Fibroblast of skin of right biceps (primary cell): Measurements from ENCODE around the gene AP1M1.
A peak's percentile ranks its signal among the peaks of the same experiment; 100 is the strongest.

Experiments used
- DNase-seq: peaks from one replicate; pipeline ENCODE4 v3.0.0-alpha.2; 2013

Gene AP1M1

GRCh38 chr19:16185768-16186123, 12.0 kb upstream of the AP1M1 start:
- peak; percentile 46 for DNase-seq

DNA sequence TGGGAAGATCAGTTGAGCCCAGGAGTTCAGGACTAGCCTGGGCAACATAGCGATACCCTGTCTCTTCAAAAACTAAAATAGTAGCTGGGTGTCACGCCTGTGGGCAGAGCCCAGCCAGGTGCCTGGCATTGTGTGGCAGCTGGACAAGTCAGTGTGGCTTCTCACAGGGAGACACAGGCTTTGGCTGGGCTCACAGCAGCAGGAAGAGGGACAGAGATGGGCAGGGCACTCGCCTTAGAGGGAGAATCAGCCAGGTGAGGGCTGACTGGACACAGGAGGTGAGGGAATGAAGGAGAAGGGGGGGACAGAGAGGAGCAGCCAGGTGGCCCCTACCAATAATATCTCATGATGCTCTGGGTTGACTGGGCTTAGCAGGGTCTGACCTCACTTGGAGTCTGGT, 9.2 kb upstream of the AP1M1 start:
- no peak for DNase-seq

DNA sequence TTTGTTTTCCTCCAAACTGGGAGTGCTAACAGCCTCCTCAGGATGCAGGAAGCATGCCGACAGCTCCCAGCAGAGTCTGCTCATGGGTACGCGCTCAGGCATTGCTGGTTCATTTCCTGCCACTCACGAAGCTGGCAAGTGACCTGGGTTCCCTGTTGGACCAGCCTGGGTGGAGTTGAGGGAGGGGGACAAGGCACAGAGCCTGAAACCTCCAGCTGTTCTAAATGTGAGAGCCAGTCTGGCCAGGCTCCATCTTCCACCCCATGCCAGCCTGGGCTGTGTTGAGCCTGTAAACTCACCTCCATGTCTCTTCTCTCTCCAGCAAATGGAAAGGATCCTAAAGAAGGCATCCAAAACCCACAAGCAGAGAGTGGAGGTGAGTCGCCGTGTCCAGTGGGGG, 7.5 kb upstream of the AP1M1 start:
- DNase-seq: no peak

DNA sequence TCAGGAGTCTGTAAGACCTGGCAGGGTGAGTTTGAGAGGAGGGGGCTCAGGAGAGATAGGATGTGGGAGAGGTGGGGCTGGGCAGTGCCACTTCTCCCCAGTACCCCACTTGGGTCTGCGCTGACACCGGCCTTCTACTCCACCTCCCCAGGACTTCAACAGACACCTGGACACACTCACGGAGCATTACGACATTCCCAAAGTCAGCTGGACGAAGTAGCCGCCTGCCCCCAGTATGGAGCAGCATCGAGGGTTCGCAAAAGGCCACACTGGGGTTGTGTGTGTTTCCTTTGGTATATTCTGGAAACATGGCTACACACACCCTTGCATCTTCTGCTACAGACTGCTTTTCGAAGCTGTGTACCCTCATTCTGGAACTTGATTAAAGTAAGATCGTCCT, 7.0 kb upstream of the AP1M1 start:
- DNase-seq: no peak

DNA sequence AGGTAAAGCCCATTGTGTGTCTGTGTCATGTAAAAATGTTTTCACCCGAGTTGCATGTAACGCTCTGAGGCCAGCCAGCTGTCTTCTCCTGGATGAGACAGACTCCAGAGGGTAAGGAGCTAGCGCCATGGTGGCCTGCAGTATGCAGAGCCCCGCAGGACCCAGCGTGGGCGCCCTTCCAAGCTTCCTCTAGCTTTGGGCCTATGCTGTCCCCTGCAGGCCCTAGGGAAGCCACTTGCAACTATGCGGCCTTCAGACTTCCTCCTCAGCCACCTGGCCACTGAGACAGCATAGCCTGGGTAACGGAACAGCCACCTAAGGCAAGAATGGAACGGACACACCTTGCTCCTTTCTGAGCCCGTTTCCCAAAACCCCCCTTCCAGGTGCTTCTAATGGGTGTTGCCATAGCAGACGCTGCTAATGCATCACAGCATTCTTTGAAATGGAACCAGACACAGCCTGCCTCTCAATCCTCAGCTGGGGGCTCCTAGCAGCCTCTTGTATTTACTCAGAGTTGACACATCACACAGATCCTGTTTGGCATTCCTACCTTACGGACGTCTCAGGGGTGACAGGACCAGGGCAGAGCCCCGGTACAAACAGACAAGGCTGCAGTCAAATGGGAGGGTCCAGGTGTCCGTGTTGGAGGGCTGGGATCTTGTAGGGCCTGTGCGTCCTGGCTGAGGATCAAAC, 6.3 kb upstream of the AP1M1 start:
- no peak for DNase-seq

DNA sequence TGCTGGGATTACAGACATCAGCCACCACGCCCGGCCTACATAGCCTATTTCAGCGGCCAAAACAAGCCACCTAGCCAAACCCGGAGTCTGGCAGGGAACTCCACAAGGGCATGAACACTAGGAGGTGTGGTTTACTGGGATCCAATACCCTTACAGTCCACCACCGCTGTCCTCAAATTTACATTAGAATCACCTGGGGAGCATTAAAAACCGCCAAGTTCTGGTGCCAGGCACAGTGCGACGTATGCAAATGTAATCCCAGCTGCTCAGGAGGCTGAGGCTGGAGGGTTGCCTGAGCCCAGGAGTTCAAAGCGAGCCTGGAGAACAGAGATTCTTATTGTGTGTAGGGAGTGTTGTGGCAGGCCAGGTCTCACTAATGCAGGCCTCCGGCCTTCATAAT, 4.2 kb upstream of the AP1M1 start:
- DNase-seq: no peak

GRCh38 chr19:16197188-16197621, 506 bp upstream of the AP1M1 start:
- peak; percentile 93 for DNase-seq

- DNase-seq: no peak
These were observed 600 bp downstream of the AP1M1 start for GRCh38 chr19:16198370-16198651.

- DNase-seq: no peak
These were observed 1.7 kb downstream of the AP1M1 start for GRCh38 chr19:16199275-16199932.

- no peak for DNase-seq
These were observed 2.6 kb downstream of the AP1M1 start for GRCh38 chr19:16200038-16201010.

DNA sequence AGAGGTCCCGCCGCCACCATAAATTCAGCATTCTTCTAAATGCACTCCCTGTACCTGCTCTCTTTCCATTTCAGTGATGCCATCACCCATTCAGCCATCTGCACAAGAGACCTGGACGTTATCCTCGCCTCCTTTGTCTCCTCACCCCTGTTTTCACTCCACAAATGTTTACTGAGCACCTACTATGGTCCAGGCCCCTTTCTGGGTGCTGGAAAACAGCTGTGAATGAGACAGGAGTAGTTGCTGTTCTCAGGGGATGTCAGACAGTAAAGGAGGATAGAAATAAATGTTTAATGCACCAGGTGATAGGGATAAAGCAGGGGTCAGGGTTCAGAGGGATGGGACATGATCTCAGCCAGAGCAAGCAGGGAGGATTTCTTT, 3.3 kb downstream of the AP1M1 start:
- no peak for DNase-seq

GRCh38 chr19:16202320-16203255, 4.9 kb downstream of the AP1M1 start:
- DNase-seq: no peak

DNA sequence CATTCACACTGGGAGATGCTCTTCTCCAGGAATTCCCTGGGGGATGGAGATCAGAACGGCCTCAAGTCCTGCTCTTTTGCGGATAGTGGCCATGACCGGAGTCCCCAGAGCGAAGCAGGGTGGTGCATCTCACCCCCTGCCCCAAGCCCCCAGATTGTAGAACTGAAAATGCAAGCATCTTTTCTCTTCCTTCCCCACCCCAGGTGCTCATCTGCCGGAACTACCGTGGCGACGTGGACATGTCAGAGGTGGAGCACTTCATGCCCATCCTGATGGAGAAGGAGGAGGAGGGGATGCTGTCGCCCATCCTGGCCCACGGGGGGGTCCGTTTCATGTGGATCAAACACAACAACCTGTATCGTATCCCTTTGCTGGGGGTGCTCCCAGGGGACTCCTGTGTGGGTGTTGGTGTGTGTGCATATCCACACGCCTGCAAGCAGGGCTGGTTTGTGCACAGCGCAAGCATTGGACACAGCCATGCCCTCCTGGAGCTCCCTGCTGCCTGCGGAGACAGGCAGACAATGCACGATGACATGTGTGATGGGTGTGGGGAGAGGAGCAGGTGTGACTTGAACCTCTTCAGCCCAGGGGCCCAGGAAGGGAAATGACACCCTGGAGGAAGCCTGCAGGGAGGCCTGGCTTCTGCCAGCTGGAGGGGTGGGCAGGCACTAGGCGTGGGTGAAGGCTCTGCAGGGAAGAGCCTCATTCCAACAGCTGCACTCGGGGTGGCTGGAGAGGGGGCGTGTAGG, 5.7 kb downstream of the AP1M1 start:
- DNase-seq: no peak

GRCh38 chr19:16204005-16204294, 6.2 kb downstream of the AP1M1 start:
- no peak for DNase-seq

DNA sequence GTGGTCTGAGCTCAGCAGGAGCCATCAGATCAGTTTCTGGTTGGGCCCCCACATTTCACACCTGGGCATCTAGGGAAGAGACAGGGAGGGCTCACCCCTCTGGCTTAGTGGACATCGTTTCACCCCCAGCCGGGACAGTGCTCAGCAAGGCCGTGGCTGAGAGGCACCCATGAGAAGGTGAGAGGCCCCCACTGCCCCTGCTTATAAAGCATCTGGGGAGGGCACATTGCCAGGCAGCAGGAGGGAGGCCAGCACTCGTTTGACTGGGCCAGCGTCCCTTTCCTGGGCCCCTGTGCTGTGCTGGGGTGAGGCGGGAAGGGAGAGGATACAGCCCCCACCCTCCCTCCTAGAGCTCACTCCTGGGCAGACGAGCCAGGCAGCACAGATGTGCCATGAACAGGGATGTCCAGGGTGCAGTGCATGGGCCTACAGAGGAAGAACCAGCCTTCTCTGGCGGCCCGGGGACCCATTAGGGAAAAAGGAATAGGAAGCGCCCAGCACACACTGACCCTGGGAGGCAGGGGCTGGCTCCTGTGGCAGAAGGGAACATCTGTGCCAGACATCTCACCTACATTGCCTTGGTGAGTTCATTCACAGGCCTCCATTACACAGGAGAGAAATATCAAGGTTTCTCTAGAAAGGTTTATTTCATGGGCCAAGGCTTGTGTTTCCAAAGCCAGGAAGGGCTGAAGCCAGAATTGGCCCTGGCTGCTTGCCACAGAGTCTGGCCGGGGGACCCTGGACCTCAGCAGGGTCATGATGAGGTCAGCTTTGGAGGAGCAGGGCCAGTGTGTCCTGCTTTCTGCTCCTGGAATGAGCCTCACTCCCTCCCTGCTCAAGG, 7.7 kb downstream of the AP1M1 start:
- no peak for DNase-seq

DNA sequence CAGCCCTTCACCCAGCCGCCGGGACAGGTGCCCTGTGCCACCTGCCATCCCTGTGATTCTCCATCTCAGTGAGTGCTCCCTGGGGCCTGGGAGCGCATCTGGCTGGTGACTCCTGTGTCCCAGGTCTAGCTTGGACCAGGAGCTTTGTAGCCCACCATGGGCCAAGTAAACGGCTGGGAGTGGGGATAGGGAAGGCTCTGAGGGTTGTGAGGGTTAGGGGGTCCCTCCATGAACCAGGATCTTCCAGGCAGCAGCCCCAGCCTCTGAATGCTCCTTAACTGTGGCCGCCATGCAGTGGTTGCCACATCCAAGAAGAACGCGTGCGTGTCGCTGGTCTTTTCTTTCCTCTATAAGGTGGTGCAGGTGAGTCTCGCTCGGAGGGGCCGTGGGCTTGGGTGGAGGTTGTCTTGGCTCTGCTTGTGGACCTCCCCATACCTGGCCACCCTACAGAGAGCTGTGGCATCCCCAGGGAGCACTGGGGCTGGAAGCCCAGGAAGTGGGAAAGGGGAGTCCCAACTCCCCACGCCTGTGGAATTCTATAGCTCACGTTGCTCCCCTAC, 8.4 kb downstream of the AP1M1 start:
- DNase-seq: no peak

- no peak for DNase-seq
These were observed 8.9 kb downstream of the AP1M1 start for GRCh38 chr19:16206637-16207036.

DNA sequence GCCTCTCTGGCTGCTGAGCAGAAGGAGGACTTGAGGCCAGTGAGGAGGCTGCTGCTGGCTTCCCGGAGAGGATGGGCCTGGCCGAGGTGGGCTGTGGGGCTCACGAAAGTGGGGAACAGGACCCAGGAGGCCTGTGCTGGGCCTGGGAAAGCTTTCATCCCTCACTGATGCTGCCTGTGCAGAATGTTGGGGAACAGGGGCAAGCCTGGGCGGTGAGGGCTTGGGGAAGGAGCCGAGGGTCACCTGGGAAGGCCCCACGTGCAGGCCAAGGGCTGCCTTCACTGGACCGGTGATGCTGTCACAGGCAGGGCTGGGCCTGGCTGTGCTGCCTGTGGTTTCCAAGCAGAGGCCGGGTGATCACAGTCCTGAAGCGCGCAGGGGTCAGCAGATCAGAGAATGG, 9.4 kb downstream of the AP1M1 start:
- DNase-seq: no peak

DNA sequence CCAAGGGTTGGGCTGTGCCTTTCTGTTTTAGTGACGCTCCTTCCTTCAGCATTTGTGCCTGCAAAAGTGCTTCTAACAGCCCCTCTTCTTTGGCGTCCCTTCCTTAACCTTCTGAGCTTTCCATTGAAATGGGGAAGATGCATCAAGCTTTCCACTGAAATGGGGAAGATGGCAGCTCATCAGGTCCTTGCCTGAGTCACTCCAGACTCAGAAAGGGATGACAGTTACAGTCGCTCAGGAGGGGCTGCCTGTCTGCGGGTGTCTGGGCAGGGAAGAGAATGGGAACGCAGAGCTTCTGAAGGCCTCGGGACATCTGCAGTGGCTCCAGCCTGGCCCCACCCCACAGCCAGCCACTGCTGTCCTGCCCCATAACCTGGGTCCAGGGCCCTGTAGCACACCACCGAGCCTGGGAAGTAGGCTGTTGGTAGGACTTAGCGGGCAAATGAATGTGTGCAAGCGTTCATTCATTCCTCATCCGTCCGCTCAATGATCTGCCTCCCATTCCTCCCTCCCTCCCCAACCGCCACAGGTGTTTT, 9.8 kb downstream of the AP1M1 start:
- no peak for DNase-seq

DNA sequence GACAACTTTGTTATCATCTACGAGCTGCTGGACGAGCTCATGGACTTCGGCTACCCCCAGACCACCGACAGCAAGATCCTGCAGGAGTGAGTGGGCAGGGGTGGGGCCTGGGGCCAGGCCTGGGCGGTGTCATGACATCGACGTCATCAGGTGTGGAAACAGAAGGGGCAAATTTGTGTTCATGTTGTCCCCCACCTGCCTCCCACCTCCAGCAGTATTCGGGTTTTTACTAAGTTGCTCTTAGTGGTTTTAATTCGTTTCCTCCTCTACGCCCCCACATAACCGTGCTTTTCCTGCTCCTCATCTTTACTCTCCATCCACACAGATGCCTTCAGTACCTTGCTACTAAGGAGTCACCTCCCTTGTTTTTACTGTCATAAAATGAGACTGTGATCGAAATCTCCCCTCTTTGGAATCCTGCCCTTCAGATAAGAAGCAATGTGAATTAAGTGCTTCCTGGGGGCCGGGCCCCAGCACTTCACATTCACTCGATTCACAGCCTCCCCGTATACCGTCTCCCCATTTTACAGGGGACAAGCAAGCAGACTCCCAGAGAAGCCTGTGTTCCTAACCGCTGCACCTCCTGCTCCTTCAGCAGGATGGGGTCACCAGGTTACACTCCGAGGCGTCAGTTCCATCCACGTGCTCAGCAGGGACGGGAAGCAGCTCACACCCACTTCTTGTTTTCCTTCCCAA, 10.5 kb downstream of the AP1M1 start:
- DNase-seq: no peak
